Small intestine (tissue), 7 donors: ENCODE measurements around the gene ZNF837. TPM values are rescaled to one million over a fixed set of nuclear protein-coding genes. Genes with fewer than 3 reads are reported as not detected.
"Not testable (repeated sequence)": the region's sequence is repeated elsewhere in the genome, so short reads cannot be mapped to it uniquely, and the experiment has no call there.

Experiments used
- DNase-seq, 2 donors: peaks; one replicate each; pipeline versions ENCODE4 v3.0.0 to v3.0.0-alpha.2; 2013
- FAIRE-seq: peaks from 2 replicates; lab custom pipeline; 2012; peaks lifted over from hg19 to GRCh38; lab: Jason Lieb, UNC
- H3K27ac ChIP-seq, 3 donors: one replicate each; pipeline ENCODE4 v1.5.1; 2013; ENCODE audit warnings: low read length in 2 of 3, mild to moderate bottlenecking in 2 of 3, control low read depth in 1 of 3, inconsistent platforms in 1 of 3, low read depth in 1 of 3, moderate library complexity in 1 of 3
- H3K27me3 ChIP-seq, 3 donors: one replicate each; pipeline ENCODE4 v1.6.1; 2013; ENCODE audit warnings: low read length in 3 of 3, inconsistent platforms in 1 of 3; ENCODE audit not compliant: control insufficient read depth in 3 of 3, insufficient read depth in 3 of 3
- H3K36me3 ChIP-seq, 3 donors: one replicate each; pipeline ENCODE4 v1.6.1; 2013; ENCODE audit warnings: low read length in 3 of 3, inconsistent platforms in 1 of 3, low read depth in 1 of 3, mild to moderate bottlenecking in 1 of 3, moderate library complexity in 1 of 3; ENCODE audit not compliant: control insufficient read depth in 3 of 3, insufficient read depth in 2 of 3
- H3K4me1 ChIP-seq, 3 donors: one replicate each; pipeline ENCODE4 v1.6.1; 2013; ENCODE audit warnings: low read length in 2 of 3, inconsistent platforms in 1 of 3, low read depth in 1 of 3, mild to moderate bottlenecking in 1 of 3, moderate library complexity in 1 of 3; ENCODE audit not compliant: control insufficient read depth in 3 of 3, insufficient read depth in 2 of 3
- H3K4me3 ChIP-seq, 3 donors: one replicate each; pipeline ENCODE4 v1.5.1; 2013; ENCODE audit warnings: low read length in 3 of 3, control low read depth in 1 of 3, inconsistent platforms in 1 of 3, low read depth in 1 of 3, mild to moderate bottlenecking in 1 of 3, moderate library complexity in 1 of 3
- H3K9me3 ChIP-seq, 2 donors: one replicate each; pipeline ENCODE4 v1.6.1; 2013; ENCODE audit warnings: low read depth in 1 of 2, low read length in 1 of 2; ENCODE audit not compliant: control insufficient read depth in 2 of 2, insufficient read depth in 1 of 2
- WGBS, 3 donors: extraction: QIAGEN DNeasy Blood & Tissue Kit; methylation state at CpG; one replicate each; pipeline ENCODE4 v1.1.7; 2013; 5-methylcytosine and 5-hydroxymethylcytosine counted together
- polyA plus RNA-seq, 4 donors: library from polyadenylated mRNA; stranded (reverse) in 3 of 4; unstranded in 1 of 4; fragments of 200-250 nt in 3 of 4; fragments of 120-200 nt in 1 of 4; gene quantifications; one replicate each; pipeline versions ENCODE4 v1.2.1 to v1.2.3, GENCODE V29; 2013
- donor health status: healthy with polysubstance abuse.
- donor health status: control.
- donor health status: control.
- donor health status: Bipolar disorder and iron deficiency.
- donor health status: healthy.

Gene ZNF837
- polyA plus RNA-seq, 4 donors = 2.9 to 5.3 (median 3.8) TPM

GRCh38 chr19:58407658-58408151 is 26.9 kb upstream of the ZNF837 start:
- peak overlapping the region; percentile 45 to 90 (median 88) for H3K27ac ChIP-seq
- H3K36me3 ChIP-seq = peaks cover 0 to 5% (median 0%) of the 10 kb centered on the region in 3 donors
- no peaks in the 10 kb centered on the region for H3K27me3 ChIP-seq
- FAIRE-seq (no peak), DNase-seq (peak in 1 of 2 donors; percentile 62)
- 10 to 15% (median 11%) methylated on average over 22 of the region's 22 CpGs for WGBS, 3 donors
- peak overlapping the region; percentile 60 to 80 (median 68) for H3K4me3 ChIP-seq
- no peaks in the 10 kb centered on the region for H3K9me3 ChIP-seq
- H3K4me1 ChIP-seq = peaks cover 4 to 21% (median 6%) of the 10 kb centered on the region in 3 donors

GRCh38 chr19:58406818-58407657 is 26.2 kb upstream of the ZNF837 start:
- Histone ChIP-seq H3K4me3 (peak overlapping the region in 2 of 3 donors; percentile 68 to 80), H3K4me1 (peaks cover 4 to 25% (median 6%) of the 10 kb centered on the region in 3 donors), H3K36me3 (peaks cover 0 to 5% (median 0%) of the 10 kb centered on the region in 3 donors), H3K27ac (no peak overlapping the region), H3K9me3 (no peaks in the 10 kb centered on the region), H3K27me3 (no peaks in the 10 kb centered on the region)
- WGBS, 3 donors = 67 to 75% (median 73%) methylated on average over 10 of the region's 10 CpGs
- FAIRE-seq (no peak), DNase-seq (peak in 1 of 2 donors; percentile 35)

- not testable (repeated sequence) for H3K9me3 ChIP-seq, H3K27me3 ChIP-seq, H3K4me3 ChIP-seq, H3K36me3 ChIP-seq, FAIRE-seq
- peaks cover 0 to 30% (median 7%) of the 10 kb centered on the region in 3 donors for H3K4me1 ChIP-seq
- 40 to 53% (median 48%) methylated on average over 5 of the region's 5 CpGs for WGBS, 3 donors
- peak; percentile 69 to 80 for DNase-seq
- H3K27ac ChIP-seq = peak overlapping the region; percentile 35 to 69 (median 56)
Measured at GRCh38 chr19:58403920-58404478, 23.2 kb upstream of the ZNF837 start.

- no peaks in the 10 kb centered on the region for H3K36me3 ChIP-seq
- H3K4me3 ChIP-seq = peak overlapping the region in 2 of 3 donors; percentile 56 to 70
- H3K27me3 ChIP-seq = peaks cover 4 to 15% (median 7%) of the 10 kb centered on the region in 3 donors
- WGBS, 3 donors = 19 to 27% (median 25%) methylated on average over 21 to 23 of the region's 23 CpGs
- H3K9me3 ChIP-seq = no peaks in the 10 kb centered on the region
- peak overlapping the region in 1 of 3 donors; percentile 85 for H3K27ac ChIP-seq
- FAIRE-seq (no peak), DNase-seq (peak in 1 of 2 donors; percentile 35)
- H3K4me1 ChIP-seq = peaks cover 0 to 23% (median 4%) of the 10 kb centered on the region in 3 donors
Measured at GRCh38 chr19:58401840-58402421, 21.1 kb upstream of the ZNF837 start.

DNA sequence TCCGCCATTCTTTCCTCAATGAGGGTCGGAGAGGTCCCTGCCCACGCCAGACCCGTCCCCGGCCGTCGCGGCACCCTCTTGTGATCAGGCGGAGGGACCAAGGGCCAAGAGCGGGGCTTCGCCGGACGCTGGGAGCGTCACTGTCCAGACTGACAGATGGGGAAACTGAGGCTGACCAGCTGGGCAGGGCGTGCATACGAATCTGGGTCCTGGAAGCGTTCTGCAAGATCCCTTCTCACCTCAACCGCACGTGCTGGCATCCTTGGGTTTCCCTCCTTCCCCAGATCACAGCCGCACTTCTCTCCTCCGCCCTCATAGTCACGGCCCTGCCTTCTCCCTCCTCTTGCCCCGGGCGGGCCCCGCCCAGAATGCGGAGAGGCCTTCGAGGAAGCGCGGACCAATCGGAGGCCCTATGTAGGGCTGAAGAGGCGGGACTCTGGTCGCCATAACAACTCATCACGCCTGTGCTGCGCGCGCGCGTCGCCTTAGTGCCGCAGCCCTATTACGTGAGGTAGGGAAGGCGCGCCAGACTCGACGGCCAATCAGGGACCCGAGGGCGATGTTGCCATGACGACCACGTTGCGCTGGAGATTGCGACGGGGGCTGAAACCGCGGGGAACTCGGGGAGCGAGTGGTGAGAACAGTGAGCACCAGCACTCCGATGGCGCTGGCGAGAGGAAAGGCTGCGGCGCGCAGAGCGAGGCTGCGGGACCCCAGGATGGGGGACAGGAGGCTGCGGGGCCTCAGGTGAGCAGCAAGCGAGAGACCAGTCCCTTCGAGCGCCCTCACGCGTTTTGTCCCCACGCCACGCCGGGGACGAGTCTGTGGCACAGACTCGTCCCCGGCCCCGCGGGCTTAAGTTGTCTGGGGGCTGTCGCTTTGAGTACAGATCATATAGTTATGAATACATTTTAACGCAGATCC is 20.3 kb upstream of the ZNF837 start:
- Histone ChIP-seq H3K36me3 (no peaks in the 10 kb centered on the region), H3K27me3 (peaks cover 7 to 17% (median 9%) of the 10 kb centered on the region in 3 donors), H3K4me3 (peak overlapping the region in 2 of 3 donors; percentile 56 to 70), H3K9me3 (no peaks in the 10 kb centered on the region), H3K4me1 (peaks cover 0 to 23% (median 4%) of the 10 kb centered on the region in 3 donors), H3K27ac (peak overlapping the region in 2 of 3 donors; percentile 61 to 85)
- no peak for FAIRE-seq
- 2 to 4% (median 3%) methylated on average over 76 to 80 of the region's 80 CpGs for WGBS, 3 donors
- peak; percentile 99 to 100 for DNase-seq

- Histone ChIP-seq H3K9me3 (no peaks in the 10 kb centered on the region), H3K27ac (no peak overlapping the region), H3K27me3 (peaks cover 9 to 25% (median 12%) of the 10 kb centered on the region in 3 donors), H3K4me1 (peaks cover 0 to 27% (median 4%) of the 10 kb centered on the region in 3 donors), H3K4me3 (peak overlapping the region in 2 of 3 donors; percentile 46 to 54), H3K36me3 (peaks cover 0 to under 1% (median 0%) of the 10 kb centered on the region in 3 donors)
- FAIRE-seq (no peak), DNase-seq (no peak)
- WGBS, 3 donors = 56 to 65% (median 56%) methylated on average over 18 of the region's 18 CpGs
Measured at GRCh38 chr19:58400316-58400915, 19.6 kb upstream of the ZNF837 start.

DNA sequence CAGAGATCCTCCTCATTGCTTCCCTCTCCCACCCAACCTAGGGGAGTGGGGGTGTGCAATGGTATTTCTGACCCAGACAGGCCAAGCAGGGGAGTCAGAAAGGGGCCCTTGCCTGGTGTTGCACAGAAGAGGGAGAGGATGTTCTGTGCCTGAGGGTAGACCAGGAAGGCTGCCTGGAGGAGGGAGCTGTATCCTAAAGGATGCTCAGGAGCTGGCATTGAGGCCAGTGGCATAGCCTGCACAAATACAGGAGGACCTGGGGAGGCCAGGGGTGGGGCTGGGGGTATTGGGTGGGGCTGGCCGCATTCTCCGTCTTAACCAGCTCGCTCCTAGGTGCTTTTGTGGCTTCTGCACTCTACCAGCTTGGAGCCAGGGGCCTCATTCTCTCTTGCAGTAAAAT is 19.1 kb upstream of the ZNF837 start:
- peaks cover 9 to 28% (median 12%) of the 10 kb centered on the region in 3 donors for H3K27me3 ChIP-seq
- H3K27ac ChIP-seq = no peak overlapping the region
- H3K4me3 ChIP-seq = no peak overlapping the region
- whole genome bisulfite sequencing, 3 donors = 96 to 97% (median 96%) methylated on average over 3 of the region's 3 CpGs
- no peaks in the 10 kb centered on the region for H3K9me3 ChIP-seq
- peaks cover 0 to 6% (median under 1%) of the 10 kb centered on the region in 3 donors for H3K36me3 ChIP-seq
- H3K4me1 ChIP-seq = peaks cover 0 to 27% (median 4%) of the 10 kb centered on the region in 3 donors
- DNase-seq = no peak
- FAIRE-seq = no peak
